Adrenal gland (tissue), 5 donors: ENCODE results near the gene RALB.

ENCODE experiments used
- POLR2A ChIP-seq, 2 donors: fragments of 450-650 bp; IDR thresholded peaks; one replicate each; pipeline ENCODE4 v1.6.1; 2017; ENCODE audit warnings: antibody characterized with exemption in 2 of 2, mild to moderate bottlenecking in 2 of 2, moderate library complexity in 1 of 2
- TF ChIP-seq, protein P1 (sequence below), 6 experiments: fragments of 450-650 bp in 4 of 6; fragments of 200-600 bp in 2 of 6; sonication (generic) in 1 of 6; IDR thresholded peaks; 1 replicate in 5 of 6; 2 replicates in 1 of 6; pipeline versions ENCODE4 v1.5.1 to v1.8.0; 2016 to 2021; ENCODE audit warnings: antibody characterized with exemption in 6 of 6, mild to moderate bottlenecking in 2 of 6, moderate library complexity in 1 of 6
- donor health status: DM: no; HTN: no; CAD: no.

DNA sequence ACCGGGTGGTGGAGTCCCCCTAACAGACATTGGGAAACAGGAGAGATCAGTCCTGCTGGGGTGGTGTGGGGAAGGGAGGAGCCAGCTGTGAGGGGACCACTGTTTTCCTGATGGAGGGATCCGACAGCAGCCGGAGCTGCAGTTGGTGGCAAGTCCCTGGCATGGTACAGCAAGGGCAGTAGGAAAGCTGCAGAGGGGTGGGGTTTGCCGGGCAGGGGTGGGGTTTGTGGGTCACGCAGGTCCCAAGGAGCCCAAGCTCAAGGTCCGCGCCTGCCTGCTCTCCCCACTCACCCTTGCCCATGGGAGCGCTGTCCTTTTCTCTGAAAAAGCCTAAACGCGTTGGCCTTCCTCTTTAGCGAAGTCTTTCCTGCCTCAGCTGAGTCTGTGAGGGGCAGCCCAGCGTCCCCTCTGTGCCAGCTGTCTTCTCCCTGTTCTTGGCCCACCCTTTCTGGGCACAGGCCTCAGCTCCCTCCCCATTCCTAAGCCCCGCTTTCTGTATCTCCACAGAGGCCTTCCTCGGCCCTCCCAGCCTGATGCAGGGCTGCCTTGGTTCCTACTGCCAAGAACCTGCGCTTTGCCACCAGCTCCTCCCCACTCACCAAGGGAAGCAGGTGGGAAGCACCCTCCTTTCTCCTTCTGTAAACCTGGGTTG lies 64.0 kb downstream of the RALB start:
- TF ChIP-seq, protein P1, sequence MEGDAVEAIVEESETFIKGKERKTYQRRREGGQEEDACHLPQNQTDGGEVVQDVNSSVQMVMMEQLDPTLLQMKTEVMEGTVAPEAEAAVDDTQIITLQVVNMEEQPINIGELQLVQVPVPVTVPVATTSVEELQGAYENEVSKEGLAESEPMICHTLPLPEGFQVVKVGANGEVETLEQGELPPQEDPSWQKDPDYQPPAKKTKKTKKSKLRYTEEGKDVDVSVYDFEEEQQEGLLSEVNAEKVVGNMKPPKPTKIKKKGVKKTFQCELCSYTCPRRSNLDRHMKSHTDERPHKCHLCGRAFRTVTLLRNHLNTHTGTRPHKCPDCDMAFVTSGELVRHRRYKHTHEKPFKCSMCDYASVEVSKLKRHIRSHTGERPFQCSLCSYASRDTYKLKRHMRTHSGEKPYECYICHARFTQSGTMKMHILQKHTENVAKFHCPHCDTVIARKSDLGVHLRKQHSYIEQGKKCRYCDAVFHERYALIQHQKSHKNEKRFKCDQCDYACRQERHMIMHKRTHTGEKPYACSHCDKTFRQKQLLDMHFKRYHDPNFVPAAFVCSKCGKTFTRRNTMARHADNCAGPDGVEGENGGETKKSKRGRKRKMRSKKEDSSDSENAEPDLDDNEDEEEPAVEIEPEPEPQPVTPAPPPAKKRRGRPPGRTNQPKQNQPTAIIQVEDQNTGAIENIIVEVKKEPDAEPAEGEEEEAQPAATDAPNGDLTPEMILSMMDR (IDR thresholded peaks at IDR 0.05): no peak
- TF ChIP-seq POLR2A (IDR thresholded peaks at IDR 0.05): no peak
